Measurements from ENCODE around the gene SCAF4.

- no peak for TF ChIP-seq REST (IDR thresholded peaks at IDR 0.05; ENCODE audit: low read depth, low read length)
- no peak for TF ChIP-seq CTCF (IDR thresholded peaks at IDR 0.05)
- no peak for TF ChIP-seq CHD2 (IDR thresholded peaks at IDR 0.05; ENCODE audit: low read length, partially characterized antibody)
Observed at GRCh38 chr21:31650930-31651329, 81.0 kb downstream of the SCAF4 start.

Data from SK-N-SH (cell line).